Measurements from ENCODE around the gene CBX6.

GRCh38 chr22:38872831-38873248 lies 824 bp upstream of the CBX6 start:
- TF ChIP-seq ZBTB1 (tag by site-specific recombination; IDR thresholded peaks at IDR 0.05) (no peak), ZNF704 (tag by site-specific recombination; IDR thresholded peaks at IDR 0.05) (no peak), ZNF555 (tag by site-specific recombination; conservative IDR thresholded peaks at IDR 0.05) (no peak), CTCF (tag by site-specific recombination; IDR thresholded peaks at IDR 0.05) (no peak), MYNN (tag by site-specific recombination; IDR thresholded peaks at IDR 0.05; ENCODE audit: borderline replicate concordance) (no peak), ZNF664 (tag by site-specific recombination; IDR thresholded peaks at IDR 0.05) (no peak), ZNF274 (IDR thresholded peaks at IDR 0.05; ENCODE audit: low read length) (no peak), ZNF274 (tag by site-specific recombination; IDR thresholded peaks at IDR 0.05; ENCODE audit: borderline replicate concordance) (no peak), REST (tag by site-specific recombination; IDR thresholded peaks at IDR 0.05) (no peak), SP2 (tag by site-specific recombination; IDR thresholded peaks at IDR 0.05) (peak; percentile 8; the same call in 1 of the 2 replicates), ZNF175 (tag by site-specific recombination; IDR thresholded peaks at IDR 0.05) (no peak), ZEB2 (tag by site-specific recombination; IDR thresholded peaks at IDR 0.05) (peak; percentile 89), ZNF24 (tag by site-specific recombination; IDR thresholded peaks at IDR 0.05) (no peak), ZBTB11 (tag by site-specific recombination; conservative IDR thresholded peaks at IDR 0.05; ENCODE audit: low read depth) (0 out of 2 replicates have a peak, but pooled peaks have one; percentile 20), GLIS2 (tag by site-specific recombination; IDR thresholded peaks at IDR 0.05) (peak; percentile 78)

All from HEK293 (cell line).